NCI-H1930 (cell line): ENCODE data around the gene RCL1.
"Not testable (repeated sequence)": the region's sequence is repeated elsewhere in the genome, so short reads cannot be mapped to it uniquely, and the experiment has no call there.

ENCODE experiments used
- DNase-seq, 2 experiments: peaks; one replicate each; lab custom pipeline; 2025; lab: John Stamatoyannopoulos, UW

RCL1 gene

DNA sequence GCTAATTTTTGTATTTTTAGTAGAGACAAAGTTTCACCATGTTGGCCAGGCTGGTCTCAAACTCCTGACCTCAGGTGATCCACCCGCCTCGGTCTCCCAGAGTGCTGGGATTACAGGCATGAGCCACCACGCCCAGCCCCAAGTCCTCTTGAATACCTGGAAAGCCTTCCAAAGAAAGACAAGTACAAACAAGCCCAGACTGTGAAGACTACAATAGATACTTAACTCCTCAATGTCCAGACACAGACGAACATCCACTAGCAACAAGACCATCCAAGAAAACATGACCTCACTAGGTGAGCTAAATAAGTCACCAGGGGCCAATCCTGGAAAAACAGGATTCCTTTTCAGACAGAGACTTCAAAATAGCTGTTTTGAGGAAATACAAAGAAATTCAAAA, 9.6 kb upstream of the RCL1 start:
- DNase-seq: not testable (repeated sequence)

DNA sequence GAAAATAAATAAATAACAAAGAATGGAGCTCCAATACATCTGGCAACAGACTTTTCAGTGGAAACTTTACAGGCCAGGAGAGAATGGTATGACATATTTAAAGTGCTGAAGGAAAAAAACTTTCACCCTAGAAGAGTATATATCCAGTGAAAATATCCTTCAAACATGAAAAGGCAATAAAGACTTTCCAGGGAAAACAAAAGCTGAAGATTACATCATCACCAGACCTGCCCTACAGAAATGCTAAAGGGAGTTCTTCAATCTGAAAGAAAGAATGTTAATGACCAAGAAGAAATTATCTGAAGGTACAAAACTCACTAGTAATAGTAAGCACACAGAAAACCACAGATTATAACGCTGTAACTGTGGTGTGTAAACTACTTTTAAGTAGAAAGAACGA, 8.3 kb upstream of the RCL1 start:
- DNase-seq: no peak

DNA sequence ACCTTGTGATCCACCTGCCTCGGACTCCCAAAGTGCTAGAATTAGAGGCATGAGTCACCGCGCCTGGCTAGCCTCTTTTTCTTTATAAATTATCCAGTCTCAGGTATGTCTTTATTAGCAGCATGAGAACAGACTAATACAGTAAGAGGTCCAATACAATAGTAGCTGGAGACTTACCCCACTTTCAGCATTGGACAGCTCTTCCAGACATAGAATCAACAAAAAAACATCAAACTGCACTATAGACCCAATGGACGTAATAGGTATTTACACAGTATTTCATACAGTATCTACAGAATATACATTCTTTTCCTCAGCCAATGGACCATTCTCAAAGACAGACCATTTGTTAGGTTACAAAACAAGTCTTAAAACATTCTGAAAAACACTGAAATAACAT, 6.1 kb upstream of the RCL1 start:
- no peak for DNase-seq

DNA sequence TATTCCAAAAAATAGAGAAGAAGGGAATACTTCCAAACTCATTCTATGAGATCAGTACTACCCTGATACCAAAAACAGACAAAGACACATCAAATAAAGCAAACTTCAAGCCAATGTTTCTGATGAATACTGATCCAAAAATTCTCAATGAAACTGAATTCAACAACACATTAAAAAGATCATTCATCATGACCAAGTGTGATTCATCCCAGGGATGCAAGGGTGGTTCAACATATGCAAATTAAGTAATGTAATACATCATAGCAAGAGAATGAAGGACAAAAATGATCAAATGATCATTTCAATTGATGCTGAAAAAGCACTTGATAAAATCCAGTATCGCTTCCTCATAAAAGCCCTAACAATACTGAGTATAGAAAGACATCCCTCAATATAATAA, 4.9 kb upstream of the RCL1 start:
- DNase-seq: no peak

DNA sequence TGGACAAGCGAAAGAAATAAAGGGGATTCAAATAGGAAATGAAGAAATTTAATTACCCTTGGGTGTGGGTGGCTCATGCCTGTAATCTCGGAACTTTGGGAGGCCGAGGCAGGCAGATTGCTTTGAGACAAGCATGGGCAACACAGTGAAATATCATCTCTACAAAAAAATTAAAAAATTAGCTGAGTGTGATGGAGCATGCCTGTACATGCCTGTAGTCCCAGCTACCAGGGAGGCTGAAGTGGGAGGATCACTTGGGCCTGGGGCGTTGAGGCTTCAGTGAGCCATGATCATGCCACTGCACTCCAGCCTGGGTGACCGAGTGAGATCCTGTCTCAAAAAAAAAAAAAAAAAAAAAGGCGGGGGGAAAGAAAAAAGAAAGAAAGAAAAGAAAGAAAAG, 4.0 kb upstream of the RCL1 start:
- no peak for DNase-seq

DNA sequence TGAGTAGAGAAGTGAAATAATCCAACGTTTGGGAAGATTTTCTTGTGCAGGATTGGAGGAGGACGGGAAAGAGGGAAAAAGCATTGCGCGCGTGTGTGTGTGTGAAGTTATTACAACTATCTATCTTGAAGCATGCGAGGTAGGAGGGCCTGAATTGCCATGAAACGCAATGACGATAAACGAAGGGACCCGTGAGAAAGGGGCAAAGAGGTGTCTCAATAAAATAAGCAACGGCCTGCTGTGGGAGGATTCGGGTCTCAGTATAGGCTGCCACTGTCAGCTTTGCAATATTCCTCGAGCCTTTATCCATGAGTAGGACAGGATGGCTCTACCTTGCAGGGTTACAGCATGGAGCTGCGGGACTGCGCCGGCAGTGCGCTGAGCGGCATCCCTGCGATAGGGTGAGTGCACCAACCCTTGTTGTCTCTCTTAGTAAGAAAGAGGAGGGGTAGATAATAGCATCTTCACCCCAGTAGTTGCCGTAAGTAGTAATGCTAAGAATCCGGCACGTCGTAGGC, 631 bp upstream of the RCL1 start:
- DNase-seq: no peak

DNA sequence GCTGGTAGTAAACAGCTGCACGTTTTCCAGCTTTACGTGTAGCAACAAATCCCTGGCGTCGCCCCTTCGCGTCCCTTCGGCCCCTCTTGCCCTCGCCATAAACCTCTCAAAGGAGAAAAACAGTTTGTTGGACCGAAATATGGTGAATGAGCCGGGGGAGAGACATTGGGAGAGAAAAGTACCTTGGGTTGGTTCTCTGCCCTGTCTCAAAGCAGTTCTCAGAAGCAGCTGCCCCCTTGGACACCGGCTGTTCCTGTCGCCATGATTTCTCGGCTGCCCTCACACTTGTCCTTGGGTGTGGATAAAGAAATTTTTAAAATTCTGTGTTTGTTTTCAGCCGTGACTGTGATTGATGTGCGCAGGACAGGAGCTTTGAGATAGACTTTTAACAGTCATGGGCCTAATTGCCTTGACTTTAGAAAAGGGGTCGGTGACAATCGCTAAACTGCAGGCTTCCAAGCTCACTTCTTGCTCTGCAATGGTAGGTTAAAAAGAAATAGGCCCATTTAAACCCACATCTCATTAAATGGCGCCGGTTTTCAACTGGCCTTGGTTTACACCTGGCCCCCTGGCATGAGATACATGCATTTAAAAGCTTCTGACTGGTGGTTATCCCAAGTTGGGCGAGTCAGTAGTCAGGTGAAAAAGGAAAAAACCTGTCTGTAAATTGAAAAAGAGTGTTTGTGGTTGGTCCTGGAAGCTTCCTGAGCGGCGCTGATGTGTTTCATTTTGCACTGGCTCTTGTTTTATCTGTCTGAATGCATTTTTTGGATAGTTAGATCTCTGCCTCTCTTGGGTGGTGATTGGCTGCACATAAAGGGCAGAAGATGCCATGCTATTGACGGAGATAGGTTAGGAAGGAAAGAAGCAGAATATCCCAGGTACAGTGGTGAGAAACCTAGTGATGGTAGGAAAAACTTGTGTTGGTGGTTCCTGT, 983 bp downstream of the RCL1 start:
- no peak for DNase-seq

DNA sequence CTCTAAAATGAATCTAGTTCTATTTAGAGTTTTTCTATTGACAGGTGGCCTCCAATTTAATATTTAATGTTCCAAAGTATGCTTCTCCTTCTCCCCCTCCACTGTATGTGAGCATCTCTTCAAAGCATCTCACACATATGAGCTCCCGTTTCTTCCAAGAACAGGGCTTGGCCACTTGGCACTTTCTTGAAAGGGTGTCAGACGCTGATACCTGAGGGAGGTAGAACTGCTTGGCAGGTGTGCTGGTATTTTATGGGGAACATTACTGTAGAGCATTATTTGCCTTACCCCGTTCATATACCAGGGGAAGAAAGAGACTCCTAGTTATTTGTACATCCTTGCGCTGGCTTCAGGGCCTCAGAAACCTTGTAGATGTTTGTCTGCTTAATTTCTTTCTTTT, 1.9 kb downstream of the RCL1 start:
- no peak for DNase-seq

DNA sequence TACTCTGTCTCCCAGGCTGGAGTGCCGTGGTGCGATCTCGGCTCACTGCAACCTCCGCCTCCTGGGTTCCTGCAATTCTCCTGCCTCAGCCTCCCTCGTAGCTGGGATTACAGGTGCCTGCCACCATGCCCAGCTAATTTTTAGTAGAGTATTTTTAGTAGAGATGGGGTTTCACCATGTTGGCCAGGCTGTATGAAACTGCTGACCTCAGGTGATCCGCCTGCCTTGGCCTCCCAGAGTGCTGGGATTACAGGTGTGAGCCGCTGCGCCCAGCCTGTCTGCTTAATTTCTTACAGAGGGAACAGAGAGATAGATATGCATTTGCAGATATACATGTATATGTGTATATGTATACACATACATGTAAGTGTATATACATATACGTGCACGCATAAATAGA, 2.4 kb downstream of the RCL1 start:
- DNase-seq: not testable (repeated sequence)

DNA sequence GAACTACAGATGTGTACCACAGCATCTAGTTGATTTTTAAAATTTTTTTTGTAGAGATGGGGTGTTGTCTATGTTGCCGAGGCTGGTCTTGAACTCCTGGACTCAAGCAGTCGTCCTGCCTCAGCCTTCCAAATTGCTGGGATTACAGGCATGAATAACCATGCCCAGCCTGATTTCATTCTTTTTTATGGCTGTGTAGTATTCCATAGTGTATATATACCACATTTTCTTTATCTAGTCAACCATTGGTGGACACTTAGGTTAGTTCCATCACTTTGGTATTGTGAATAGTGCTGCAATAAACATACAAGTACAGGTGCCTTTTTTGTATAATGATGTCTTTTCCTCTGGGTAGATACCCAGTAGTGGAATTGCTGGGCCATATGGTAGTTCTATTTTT, 3.8 kb downstream of the RCL1 start:
- DNase-seq: no peak

DNA sequence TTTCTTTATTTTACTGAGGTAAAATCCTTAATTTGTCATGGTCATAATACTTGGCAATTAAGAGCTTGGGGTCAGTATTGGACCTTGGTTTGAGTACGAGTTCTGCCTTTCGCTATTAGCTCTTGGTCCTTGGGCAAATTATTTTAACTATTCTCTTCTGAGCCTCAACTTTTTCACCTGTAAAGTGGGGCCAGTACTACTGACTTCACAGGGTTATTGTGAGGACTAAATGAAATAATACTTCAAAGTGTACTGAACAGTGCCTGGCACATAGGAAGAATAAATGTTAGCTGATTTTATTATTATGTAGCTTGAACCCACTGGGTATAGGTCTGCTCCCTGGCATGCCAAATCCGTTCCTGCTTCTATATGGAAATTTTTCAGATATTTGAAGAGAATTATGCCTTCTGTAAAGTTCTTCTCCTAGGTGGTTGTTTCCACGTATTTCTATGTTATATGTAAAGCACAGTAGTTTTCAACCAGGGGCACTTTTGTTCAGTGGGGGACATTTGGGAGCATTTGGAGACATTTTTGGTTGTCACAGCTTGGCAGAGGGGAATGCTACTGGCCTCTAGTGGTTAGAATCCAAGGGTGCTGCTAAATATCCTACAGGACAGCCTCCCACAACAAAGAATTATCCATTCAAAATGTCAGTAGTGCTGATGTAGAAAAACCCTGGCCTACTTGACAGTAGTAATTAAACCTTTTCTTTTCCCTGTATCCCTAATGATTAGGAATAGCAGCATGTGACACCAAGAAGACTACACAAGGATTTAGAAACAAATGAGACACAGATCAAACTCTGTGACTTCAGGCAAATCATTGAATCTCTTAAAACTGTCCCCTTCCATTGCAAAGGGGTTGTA, 4.5 kb downstream of the RCL1 start:
- DNase-seq: peak in 1 of 2 experiments; percentile 11

DNA sequence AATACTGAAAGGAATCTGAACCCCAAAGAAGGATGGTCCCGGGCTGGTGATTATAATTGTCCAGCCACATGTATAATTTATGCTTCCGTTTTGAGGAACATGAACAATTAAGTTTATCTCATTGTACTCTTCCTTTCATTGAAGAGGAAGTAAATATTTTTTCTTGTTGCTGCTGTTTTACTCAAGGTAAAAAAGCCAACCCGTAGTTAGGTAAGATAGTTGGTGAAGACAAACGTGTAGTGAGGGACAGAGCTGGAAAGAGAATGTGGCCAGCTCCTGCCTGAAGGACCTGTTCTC, 5.1 kb downstream of the RCL1 start:
- DNase-seq: no peak

DNA sequence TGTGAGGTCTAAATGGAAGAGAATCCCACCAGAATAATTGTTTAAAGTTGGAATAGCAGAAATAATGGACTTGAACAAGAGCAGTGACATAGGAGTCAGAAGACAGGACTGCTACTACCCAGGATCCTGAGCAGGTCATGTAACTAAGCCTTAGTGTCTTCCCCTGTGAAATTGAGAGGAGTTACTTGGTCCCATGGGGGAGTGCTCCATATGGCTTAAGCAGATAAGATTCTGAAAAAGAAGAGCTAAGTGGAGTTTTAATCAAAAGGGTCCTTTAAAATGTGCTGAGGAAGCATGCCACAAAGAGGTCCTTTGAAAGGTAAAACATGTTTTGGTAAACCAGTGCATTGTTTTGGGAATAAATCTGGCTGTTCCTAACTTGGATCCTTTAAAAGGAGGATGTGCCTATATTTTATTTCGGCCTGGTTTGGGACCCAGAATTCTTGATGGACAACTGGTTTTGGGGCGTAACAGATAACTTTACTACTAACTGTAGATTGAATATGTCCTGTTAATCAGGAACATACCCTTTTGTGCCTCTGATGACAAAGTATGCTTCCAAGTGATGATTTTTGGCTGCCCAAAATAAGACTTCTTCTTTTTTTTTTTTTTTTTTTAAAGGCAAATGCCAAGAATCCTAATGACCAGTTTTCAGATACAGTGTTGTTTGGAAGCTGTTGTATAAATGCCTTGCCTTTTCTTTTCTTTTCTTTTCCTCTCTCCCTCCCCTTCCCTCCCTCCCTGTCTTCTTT, 5.7 kb downstream of the RCL1 start:
- DNase-seq: no peak

DNA sequence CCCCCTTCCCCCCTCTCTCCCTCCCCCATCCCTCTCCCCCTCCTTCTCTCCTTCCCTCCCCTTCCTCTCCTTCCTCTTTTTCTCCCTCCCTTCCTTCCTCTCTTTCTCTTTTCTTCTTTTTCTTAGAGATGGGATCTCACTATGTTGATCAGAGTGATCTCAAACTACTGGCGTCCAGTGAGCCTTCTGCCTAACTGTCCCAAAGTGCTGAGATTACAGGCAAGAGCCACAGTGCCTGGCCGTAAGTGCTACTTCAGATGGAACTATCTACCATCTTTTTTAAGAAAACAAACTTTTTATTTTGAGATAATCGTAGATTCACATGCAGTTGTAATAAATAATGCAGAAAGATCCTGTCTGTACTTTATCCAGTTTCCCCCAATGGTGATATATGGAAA, 6.3 kb downstream of the RCL1 start:
- no peak for DNase-seq

DNA sequence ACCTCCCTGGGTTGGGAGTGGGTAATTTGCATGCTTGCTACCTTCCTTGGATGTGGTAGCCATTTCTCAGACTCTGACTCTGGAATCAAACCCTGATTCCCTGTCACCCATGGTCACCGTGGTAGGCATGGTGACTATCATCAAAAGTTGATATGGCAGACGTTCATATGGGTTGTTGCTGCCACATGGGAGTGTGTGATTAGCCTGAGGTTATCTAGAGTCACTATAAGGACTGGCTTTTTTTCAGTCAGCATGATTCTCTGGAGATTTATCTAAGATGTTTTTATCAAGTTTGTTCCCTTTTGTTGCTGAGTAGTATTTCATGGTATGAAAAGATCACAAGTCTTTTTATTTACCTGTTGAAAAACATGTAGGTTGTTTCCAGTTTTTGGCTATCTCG, 7.0 kb downstream of the RCL1 start:
- no peak for DNase-seq

DNA sequence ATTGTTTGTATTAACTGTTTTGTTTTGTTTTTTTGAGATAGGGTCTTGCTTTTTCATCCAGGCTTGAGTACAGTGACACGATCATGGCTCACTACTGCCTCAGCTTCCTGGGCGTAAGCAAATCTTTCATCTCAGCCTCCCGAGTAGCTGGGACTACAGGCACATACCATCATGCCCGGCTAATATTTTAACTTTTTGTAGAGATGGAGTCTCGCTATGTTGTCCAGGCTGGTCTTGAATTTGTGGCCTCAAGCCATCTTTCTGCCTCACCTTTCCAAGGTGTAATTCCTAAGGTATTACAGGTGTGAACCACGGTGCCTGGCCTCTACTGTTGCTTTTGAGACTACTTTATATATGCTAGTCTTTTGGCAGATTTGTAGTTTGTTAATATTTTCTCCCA, 8.4 kb downstream of the RCL1 start:
- no peak for DNase-seq

DNA sequence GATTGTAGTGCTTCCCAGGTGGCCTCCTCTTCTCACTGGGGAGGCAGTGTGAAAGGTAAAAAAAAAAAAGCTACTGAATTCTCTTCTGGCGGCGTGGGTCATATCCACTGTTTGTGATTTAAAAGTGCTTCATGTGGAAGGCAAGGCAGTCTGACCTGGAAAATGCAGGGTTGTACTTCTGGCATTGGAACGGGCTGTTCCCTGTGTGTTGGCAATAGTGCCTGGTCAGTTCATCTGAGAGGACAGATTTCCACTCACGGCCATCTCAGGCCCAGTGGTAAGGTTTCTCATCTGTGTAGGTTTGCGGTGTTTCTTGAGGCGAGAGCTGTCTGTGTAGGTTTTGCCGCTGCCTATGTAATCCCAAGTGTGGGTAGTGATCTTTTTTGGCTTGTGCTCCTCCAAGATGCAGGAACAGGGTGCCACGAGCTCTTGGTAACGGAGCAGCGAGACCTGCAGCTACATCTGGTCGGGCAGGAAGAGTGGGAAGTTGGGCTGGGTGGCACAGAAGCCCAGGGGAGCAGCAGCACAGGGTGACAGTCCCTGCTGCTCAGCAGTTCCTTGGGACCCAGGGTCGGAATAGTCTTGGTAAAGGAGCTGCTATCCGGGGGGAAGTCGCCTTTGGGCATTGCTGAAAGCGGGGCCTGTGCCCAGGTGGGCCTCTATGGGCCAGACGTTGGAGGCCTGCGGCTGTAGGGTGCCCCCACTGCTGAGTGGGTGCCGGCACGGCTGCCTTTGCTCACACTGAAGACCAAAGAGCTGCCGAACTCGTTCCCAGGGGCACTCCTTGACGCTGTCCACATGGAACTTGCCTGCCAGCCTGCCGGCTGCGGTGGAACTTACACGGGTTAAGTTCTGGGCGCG, 11.2 kb downstream of the RCL1 start:
- DNase-seq: no peak

DNA sequence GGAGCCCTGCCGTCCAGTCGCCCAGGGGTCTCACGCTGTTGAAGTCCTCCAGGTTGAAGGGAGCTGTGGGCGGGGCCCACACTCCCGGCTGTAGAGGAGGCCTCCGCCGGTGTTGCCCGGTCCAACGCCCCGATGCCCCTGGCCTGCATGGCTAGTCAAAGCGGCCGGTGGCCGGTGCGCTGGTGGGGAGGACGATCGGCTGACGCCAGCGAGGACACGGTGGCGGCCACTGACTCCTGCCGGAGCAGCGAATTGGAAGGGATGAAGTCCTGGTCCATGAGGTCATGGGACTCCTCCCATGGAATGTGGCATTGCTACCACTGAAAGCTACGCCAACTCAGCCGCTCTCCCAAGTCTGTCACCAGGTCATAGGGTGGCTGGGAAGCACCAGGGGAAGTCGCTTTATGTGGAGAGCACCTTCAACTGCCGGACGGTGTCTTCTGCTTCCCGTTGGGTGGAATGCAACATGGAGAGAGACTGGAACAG, 11.8 kb downstream of the RCL1 start:
- no peak for DNase-seq

DNA sequence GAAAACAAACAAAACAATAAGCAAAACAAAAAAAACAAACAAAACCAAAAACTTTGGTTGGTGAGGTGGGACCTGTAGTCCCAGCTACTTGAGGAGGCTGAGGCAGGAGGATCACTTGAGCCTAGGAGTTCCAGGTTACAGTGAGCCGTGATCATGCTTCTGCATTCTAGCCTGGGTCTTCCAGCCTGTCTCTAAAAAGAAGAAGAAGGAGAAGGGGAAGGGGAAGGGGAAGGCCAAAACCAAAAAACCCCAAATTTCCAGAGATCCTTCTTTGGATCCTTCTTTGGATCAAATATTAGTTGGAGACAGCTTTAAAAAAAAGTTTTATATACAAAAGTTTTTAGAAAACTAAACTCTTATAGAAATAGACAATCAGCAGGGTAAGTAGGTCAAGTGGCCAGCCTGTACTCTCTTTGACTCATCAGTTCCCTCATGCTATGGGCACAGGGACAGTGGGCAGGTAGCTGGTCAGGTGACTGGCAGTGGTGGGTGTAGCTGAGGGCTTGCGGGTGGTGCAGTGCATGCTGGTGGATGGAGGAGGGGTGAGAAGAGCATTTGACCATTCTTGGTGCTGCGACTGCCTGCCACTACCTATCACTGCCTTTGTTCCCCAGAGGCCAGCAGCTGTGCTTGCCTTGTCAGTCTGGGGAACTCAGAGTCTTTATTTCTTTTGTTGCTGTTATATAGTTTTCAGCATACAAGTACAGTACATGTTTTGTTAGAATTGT, 12.6 kb downstream of the RCL1 start:
- no peak for DNase-seq

DNA sequence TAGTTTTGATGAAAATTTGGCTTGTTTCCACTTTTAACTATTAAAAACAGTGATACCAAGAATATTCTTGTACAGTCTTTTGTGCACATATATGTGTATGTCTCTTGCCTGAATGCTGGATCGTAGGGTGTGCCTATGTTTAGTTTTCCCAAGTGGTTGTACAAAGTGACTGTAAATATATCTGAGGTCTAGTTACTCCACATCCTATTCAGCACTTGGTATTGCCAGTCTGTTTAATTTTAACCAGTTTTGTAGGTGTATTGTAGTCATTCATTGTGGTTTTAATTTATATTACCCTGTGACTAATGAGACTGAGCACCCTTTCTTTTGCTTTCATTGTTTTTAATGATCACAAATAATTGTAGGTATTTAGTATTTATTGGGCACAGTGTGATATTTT, 17.8 kb downstream of the RCL1 start:
- DNase-seq: no peak

DNA sequence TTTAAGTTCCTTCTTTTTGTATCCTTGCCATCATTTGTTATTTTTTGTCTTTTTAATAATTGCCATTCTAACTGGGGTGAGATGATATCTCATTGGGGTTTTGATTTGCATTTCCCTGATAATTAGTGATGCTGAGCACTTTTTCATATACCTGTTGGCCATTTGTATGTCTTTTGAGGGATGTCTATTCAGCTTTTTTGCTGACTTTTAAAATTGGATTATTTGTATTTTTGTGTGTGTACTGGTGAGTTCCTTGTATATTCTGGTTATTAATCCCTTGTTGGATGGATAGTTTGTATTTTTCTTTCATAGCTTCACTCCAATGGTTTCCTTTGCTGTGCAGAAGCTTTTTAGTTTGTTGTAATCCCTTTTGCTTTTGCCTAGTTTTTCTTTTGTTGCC, 19.1 kb downstream of the RCL1 start:
- DNase-seq: no peak
